SK-N-SH (cell line): ENCODE results near the gene UMOD.

Experiments used
- CHD2 ChIP-seq: fragments of 150-350 bp; IDR thresholded peaks from 2 replicates; pipeline ENCODE4 v1.6.1; 2018; ENCODE audit warnings: low read length; ENCODE audit not compliant: partially characterized antibody
- POLR2AphosphoS5 ChIP-seq: IDR thresholded peaks from 2 replicates; pipeline ENCODE4 v1.6.1; 2012; ENCODE audit warnings: low read depth, low read length
- RAD21 ChIP-seq: IDR thresholded peaks from 2 replicates; pipeline ENCODE4 v1.6.1; 2012; ENCODE audit warnings: mild to moderate bottlenecking, low read length
- RFX5 ChIP-seq: IDR thresholded peaks from 2 replicates; pipeline ENCODE4 v1.6.1; 2012; ENCODE audit warnings: mild to moderate bottlenecking, improper control_type of control experiment, low read length
- TAF1 ChIP-seq: IDR thresholded peaks from 2 replicates; pipeline ENCODE4 v1.6.1; 2012; ENCODE audit warnings: low read depth, mild to moderate bottlenecking, low read length, moderate library complexity, borderline replicate concordance
- TCF12 ChIP-seq: IDR thresholded peaks from 2 replicates; pipeline ENCODE4 v1.4.0; 2012
- TF ChIP-seq, protein P1 (sequence below): fragments of 200-600 bp; sonication (generic); IDR thresholded peaks from 2 replicates; pipeline ENCODE4 v1.6.1; 2017; ENCODE audit warnings: antibody characterized with exemption, mild to moderate bottlenecking, moderate library complexity
- TF ChIP-seq, protein P2 (sequence below): IDR thresholded peaks from 2 replicates; pipeline ENCODE4 v1.6.1; 2012; ENCODE audit warnings: mild to moderate bottlenecking, low read depth, low read length, moderate library complexity

DNA sequence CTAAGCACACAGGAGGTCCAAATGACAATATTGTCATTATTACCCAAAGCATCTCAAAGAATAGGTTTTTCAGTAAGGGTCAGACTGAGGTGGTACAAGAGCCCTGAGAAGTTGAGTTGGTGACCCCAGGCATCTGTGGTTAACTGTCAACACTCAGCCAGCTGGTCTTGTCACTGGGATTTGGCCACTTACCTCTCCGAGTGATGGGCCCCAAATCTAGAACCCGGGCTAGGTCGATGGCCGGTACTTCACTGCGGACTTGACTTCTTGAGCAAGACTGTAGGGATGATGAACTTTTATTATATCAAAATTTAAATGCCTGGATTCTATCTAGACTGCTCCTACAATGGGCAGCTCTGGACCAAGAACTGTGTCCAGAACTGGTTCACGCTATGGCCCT lies 36.8 kb downstream of the UMOD start:
- no peak for TF ChIP-seq TAF1
- TF ChIP-seq, protein P1, sequence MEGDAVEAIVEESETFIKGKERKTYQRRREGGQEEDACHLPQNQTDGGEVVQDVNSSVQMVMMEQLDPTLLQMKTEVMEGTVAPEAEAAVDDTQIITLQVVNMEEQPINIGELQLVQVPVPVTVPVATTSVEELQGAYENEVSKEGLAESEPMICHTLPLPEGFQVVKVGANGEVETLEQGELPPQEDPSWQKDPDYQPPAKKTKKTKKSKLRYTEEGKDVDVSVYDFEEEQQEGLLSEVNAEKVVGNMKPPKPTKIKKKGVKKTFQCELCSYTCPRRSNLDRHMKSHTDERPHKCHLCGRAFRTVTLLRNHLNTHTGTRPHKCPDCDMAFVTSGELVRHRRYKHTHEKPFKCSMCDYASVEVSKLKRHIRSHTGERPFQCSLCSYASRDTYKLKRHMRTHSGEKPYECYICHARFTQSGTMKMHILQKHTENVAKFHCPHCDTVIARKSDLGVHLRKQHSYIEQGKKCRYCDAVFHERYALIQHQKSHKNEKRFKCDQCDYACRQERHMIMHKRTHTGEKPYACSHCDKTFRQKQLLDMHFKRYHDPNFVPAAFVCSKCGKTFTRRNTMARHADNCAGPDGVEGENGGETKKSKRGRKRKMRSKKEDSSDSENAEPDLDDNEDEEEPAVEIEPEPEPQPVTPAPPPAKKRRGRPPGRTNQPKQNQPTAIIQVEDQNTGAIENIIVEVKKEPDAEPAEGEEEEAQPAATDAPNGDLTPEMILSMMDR: no peak
- TF ChIP-seq RAD21: no peak
- no peak for TF ChIP-seq RFX5
- no peak for TF ChIP-seq TCF12
- no peak for TF ChIP-seq CHD2
- TF ChIP-seq POLR2AphosphoS5: no peak
- TF ChIP-seq, protein P2, sequence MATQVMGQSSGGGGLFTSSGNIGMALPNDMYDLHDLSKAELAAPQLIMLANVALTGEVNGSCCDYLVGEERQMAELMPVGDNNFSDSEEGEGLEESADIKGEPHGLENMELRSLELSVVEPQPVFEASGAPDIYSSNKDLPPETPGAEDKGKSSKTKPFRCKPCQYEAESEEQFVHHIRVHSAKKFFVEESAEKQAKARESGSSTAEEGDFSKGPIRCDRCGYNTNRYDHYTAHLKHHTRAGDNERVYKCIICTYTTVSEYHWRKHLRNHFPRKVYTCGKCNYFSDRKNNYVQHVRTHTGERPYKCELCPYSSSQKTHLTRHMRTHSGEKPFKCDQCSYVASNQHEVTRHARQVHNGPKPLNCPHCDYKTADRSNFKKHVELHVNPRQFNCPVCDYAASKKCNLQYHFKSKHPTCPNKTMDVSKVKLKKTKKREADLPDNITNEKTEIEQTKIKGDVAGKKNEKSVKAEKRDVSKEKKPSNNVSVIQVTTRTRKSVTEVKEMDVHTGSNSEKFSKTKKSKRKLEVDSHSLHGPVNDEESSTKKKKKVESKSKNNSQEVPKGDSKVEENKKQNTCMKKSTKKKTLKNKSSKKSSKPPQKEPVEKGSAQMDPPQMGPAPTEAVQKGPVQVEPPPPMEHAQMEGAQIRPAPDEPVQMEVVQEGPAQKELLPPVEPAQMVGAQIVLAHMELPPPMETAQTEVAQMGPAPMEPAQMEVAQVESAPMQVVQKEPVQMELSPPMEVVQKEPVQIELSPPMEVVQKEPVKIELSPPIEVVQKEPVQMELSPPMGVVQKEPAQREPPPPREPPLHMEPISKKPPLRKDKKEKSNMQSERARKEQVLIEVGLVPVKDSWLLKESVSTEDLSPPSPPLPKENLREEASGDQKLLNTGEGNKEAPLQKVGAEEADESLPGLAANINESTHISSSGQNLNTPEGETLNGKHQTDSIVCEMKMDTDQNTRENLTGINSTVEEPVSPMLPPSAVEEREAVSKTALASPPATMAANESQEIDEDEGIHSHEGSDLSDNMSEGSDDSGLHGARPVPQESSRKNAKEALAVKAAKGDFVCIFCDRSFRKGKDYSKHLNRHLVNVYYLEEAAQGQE: no peak
